SIG-M5 treated with dmso at 0.1 percent for 504 hours (cell line): Measurements from ENCODE around the gene POLG.

Source experiments
- DNase-seq: peaks from one replicate; lab custom pipeline; 2025; ENCODE audit not compliant: unreplicated experiment; lab: John Stamatoyannopoulos, UW

Gene POLG

DNA sequence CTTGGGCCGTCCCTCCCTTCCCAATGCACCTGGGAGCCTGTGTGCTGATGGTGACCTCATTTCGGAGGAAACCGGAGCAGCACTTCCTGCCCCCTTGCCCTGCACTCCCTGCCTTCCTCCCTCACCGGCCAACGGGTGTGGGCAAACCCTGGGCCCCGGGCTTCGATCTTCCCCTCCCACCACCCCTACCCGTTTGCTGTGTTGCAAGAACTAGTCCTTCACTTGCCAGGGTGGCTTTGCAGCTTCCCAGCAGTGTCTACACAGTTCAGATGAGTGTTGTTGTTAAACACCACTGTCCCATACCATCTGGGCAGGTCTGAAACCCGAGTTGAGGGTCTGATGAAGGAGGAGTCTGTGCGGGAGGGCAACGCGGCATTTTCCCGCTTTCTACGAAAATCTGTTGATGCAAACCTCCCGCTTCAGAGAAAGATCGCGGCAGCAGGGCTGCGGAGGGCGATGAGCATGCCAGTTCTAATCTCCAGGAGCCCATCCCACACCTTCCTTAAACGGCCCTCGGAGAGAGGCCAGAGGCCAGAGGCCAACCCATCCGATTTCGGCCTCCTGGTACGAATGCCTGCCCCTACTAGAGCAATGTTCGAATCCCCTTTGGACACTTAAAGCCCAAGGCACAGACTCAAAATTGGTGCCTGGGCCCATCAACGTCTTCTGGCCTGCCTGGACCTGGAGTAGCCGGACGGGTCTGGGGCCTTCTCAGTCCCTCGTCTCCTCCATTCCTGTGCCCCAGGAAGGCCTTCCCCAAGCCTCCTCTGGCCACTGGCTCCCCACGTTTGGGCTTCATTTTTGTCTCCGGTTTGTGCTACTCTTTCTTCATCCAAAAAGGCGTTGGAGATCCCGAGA lies 35.7 kb upstream of the POLG start:
- peak; percentile 57 for DNase-seq

- no peak for DNase-seq
Observed at GRCh38 chr15:89369341-89369947, 34.8 kb upstream of the POLG start.

DNA sequence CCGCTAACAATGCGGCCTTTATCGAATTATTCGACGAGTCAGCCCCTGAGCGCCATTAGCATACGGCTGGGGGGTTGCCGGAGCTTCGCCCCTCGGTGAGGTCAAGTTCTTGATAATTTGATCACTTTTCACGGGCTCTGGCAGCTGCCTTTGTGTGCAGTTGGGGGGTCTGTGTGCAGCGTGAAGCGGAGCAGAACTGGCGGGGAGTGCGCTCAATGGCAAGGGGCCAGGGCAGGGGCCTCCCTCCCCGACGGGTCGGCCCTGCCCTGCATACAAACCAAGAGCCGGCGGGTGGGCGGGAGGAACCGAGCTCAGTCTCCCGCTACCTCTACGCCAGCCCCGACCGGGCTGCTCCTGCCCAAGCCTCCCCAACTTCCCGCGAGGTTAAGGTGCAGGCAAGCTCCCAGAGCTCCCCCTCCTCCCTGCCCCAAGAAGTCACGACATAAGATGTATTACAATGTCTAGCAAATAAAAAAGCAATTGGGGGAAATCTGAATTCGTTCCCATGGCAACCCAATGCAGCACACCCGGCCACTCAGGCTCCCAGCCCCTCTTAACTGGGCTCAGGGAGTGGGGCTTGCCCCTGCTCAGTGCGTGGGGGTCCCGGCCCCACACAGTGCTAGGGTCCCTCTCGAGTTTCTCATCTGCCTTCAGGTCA lies 34.1 kb upstream of the POLG start:
- no peak for DNase-seq

DNA sequence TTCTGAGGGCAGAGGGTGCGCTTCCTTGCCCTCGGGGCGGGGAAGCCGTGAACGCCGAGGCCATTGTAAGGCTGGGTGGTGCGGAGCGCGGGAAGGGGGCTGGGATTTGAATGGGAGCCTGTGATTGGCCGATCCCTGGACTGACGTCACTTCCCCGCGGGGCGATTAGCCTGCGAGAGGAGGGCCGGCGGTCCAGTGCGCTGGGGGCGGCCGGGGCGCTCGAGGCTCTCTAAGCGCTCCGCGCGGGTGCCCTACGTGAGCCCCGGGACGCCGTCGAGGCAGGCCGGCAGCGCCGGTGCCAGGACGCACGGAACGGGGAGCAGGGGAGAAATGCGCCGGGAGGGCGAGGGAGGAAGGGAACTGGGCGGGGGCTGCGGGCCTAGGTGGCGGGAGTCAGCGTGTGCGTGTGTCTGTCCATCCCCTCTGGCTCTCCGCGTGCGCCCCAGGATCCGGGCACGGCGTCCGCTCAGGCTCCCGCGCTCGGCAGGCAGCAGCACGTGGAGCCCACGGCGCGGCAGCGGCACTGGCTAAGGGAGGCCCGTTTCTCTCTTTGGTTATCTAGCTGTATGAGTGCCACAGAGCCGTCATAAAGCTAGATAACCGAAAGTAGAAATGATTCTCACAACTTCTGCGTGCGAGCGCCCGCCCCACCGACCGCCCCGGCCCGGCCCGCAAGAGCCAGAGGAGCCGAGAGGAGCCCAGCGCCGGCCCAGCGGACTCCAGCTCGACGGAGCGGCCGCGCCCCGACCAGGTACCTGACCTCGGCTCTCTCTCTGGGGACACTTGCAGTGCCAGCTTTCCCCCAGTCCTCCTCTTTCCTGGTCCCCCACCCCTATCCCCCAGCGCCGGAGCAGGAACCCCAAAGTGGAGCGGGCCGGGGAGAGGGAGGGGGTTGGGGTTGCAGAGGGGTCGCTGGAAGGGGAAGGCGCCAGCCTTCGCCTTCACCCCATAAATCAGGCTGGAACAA lies 33.1 kb upstream of the POLG start:
- DNase-seq: peak; percentile 20

DNA sequence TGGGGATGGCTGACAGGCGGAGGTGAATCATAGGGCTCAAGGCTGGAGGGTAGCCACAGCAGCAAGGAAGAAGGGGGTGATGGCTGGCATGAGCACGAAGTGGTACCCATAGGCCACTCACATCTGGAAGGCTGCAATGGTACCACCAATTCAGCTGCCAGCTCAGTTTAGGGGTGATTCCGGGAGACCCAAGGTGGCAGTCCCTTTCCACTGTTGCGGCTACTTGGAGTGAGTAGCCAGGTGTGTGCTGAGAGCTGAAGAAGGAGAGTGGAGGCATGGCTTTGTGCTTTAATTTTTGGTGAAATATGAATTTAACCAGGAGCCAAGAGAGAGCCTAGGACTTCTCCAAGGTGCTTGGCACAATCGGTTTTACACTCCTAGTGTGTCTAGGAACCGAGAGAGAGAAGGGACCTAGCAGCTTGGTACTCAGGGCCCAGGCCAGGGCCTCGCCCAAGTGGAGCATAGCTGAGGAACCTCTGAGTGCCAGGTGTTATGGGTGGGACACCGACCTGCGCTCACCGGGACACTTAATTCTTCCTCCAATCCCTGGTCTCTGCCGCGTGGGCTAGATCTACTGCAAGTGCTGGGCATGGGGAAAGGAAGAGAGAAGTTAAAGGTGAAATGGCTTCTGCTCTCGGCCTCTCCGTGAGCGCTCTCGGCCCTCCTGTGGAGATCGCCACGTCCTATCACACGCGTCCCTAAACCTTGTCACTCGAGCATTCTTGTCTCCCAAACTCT lies 32.2 kb upstream of the POLG start:
- no peak for DNase-seq

DNA sequence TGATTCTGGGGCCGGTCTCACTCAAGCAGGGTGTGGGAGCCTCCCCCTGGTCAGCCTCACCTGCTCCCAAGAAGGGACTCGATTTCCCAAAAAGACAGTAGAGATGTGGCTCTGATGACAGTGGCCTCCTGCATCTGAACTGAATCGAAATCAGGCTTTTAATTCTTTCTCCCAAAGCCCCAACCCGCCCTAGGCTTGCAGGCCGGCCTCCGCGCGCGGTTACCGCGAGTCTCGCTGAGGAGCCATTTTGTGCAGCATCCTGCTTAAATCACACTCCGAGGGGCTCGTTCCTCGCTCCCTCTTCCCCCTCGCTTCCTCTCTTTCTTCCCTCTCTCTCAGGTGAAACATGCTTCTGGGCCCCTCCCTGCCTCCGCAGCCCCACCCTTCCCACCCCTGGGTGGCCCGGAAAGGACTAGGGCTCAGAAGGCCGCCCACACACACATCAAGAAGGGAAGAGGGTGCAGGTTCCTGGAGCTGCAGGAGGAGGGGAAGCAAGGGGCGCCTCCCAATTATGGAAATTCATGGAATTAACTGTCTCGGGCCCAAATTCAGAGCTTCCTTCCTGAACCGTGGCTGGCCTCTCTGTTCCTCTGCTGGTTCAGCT lies 30.9 kb upstream of the POLG start:
- no peak for DNase-seq

GRCh38 chr15:89364741-89365450 lies 30.3 kb upstream of the POLG start:
- DNase-seq: no peak

GRCh38 chr15:89364341-89364740 lies 29.7 kb upstream of the POLG start:
- peak; percentile 80 for DNase-seq

- DNase-seq: no peak
Observed at GRCh38 chr15:89363770-89364169, 29.1 kb upstream of the POLG start.

- DNase-seq: peak; percentile 69
Observed at GRCh38 chr15:89363133-89363532, 28.5 kb upstream of the POLG start.

DNA sequence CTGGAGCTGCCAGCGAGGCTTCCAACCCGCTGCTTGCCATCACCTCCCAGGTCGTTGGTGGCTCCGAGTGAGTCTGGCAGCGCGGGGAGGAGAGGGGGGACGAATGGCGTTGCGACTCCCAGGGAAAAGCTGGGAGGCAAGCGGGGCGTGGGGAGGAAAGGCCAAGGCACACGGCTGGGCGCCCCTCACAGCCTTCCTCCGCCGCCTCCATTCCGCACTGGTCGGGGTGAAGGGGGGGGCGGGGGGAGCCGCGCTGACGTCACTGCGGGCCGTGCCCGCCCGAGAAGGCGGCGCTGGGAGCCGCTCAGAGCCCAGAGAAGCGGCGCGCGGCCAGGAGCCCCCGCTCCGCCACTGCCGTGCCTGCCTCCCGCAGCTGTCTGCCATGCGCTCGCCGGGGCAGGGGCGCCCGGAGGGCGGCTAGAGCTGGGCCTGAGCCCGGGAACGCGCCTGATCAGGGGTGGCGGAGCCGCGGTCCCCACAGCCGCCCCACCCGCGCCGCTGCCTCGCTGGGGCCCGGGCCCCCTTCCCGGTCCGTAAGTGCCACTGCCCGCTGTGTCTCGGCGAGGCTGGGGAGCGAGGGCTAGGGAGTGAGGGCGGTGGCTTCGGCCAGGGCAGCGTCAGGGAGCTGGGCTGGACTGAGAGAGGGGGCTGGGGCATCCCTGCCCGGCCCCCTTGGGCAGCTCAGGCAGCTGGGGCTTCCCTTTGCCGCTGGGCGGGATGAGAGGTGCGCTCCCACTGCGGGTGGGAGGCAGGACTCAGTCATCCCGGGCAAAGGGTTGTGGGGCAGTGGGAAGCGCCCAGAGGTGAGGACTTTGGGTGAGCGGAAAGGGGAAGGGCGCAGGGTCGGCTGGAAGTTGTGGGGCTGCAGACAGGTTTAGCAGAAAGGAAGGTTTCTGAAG lies 27.8 kb upstream of the POLG start:
- DNase-seq: no peak

- peak; percentile 64 for DNase-seq
Observed at GRCh38 chr15:89361451-89362202, 27.0 kb upstream of the POLG start.

GRCh38 chr15:89360294-89360971 lies 25.8 kb upstream of the POLG start:
- no peak for DNase-seq

GRCh38 chr15:89359471-89360293 lies 25.1 kb upstream of the POLG start:
- DNase-seq: no peak

GRCh38 chr15:89358755-89359439 lies 24.3 kb upstream of the POLG start:
- DNase-seq: peak; percentile 75

- no peak for DNase-seq
Observed at GRCh38 chr15:89358435-89358754, 23.8 kb upstream of the POLG start.
